Measurements from ENCODE around the gene CIB2. TPM values are rescaled to one million over a fixed set of nuclear protein-coding genes. Genes with fewer than 3 reads are reported as not detected.

The CIB2 gene
- total and polyA plus RNA-seq, 4 donors = 6.3 to 9.1 (median 7.7) TPM

DNA sequence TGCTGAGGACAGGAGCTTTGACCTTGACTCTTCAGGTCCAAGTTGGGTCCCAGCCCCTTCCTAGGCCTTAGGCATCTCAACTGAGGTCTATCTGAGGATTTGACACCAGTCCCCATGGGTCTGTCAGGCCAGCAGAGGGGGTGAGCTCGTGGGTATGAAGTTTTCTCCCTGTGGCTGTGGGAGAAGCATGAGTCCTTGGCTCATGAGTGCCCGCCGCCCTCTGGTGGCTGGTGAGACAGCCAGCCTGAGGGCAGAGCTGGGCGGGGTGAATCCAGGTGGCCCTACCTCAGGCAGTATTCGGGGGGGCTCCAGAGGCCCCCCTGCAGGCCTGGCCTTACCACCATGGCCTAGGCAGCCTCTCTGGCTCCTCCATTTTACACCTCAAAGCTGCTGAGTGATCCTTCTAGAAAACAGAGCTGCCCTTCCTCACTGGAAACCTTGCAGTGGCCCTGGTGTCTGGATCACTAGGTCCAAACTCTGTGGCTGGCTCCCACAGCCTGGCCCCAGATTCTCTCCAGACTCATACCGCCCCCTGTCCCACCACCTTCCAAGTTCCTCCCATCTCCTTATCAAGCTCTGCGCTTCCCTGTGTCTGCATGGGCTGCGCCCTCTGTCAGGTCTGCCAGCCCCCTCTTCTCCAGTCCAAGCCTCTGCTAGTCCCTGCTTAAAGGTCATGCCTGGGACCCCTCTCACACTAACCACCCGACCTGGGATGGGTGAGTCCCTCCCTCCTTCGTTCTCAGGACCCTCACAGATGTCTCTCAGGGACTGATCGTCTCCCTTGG lies 22.8 kb downstream of the CIB2 start:
- intact Hi-C loops (cut with DNase I) = loop anchor here (2.0 kb wide), 2 partner anchors 142 to 150 kb away; no protein-coding TSS in a partner anchor
- Histone ChIP-seq H3K27me3 (ENCODE audit: control insufficient read depth in 1 of 2, insufficient read depth in 2 of 2, low read length in 1 of 2) (no peaks in the 10 kb centered on the region), H3K27ac (ENCODE audit: low read depth in 1 of 2, low read length in 2 of 2) (no peak overlapping the region), H3K4me3 (ENCODE audit: low read length in 2 of 2) (no peak overlapping the region), H3K9me3 (ENCODE audit: control insufficient read depth, low read length) (no peaks in the 10 kb centered on the region), H3K36me3 (ENCODE audit: control insufficient read depth in 1 of 2, insufficient read depth in 2 of 2, low read length in 1 of 2) (no peaks in the 10 kb centered on the region), H3K4me1 (ENCODE audit: control insufficient read depth in 1 of 2, insufficient read depth in 2 of 2, low read length in 2 of 2) (no peaks in the 10 kb centered on the region)
- ATAC-seq (ENCODE audit: low FRiP score) = peak; percentile 88
- WGBS, 2 donors = 39 to 42% methylated on average over 11 of the region's 11 CpGs
- DNase-seq = peak; percentile 93 to 94

DNA sequence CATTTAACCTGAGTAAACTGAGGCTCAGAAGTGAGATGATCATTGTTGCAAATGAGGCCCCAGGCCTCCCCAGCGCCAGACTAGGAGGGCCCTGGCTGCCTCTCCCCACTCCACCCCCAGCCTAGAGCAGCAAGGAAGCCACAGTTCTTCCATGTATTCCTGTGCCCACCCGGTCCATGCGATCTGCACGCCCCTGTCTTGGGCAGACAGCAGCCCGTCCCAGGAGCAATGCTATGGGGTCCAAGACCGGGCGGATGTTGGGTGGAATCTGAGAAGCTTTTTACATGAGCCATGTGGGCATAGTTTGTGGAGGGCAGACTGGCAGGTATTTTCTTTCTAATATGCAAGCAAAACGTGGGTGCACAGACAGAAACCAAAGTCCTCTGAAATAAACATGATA lies 23.8 kb downstream of the CIB2 start:
- peak; percentile 23 to 63 for DNase-seq
- 95% methylated on average over 8 of the region's 8 CpGs for WGBS, 2 donors
- intact Hi-C loops (cut with DNase I) = no loop called here

DNA sequence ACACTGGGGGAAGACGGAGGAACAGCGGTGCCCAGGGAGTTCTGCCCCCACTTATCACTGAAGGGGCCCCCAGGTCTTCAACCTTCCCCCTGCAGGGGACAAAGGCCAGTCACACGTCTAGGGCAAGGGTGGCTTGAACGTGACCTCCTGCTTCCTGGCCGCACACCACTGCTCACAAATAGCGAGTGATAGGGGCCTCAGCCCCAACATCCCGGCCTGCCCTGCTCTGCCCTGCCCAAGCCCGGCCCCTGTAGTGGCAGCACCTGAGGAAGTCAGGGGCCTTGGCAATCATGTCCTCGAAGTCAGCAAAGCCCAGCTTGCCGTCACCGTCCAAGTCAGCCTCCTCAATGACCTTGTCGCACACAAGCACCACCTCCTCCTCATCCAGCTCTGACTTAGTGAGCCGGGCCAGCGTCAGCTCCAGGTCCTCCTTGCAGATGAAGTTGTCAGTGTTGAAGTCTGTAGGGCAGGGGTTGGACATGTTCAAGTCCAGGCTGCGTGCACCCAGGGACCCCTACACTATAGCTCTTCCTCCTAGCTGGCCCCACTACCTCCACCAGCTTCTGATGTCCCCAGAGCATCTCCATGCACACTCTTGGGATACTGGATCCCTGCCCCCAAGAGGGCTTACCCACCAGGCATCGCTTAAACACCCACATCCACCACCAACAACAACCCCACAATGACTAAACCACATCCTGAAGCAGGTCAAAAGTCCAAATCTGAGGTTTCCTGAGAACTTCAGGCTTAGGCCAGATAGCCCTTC lies 25.6 kb downstream of the CIB2 start:
- no peaks in the 10 kb centered on the region for H3K9me3 ChIP-seq (ENCODE audit: control insufficient read depth, low read length)
- H3K4me3 ChIP-seq (ENCODE audit: low read length in 2 of 2) = no peak overlapping the region
- no peaks in the 10 kb centered on the region for H3K36me3 ChIP-seq (ENCODE audit: control insufficient read depth in 1 of 2, insufficient read depth in 2 of 2, low read length in 1 of 2)
- ATAC-seq (ENCODE audit: low FRiP score) (no peak), DNase-seq (peak; percentile 19 to 64)
- 95% methylated on average over 16 of the region's 16 CpGs for WGBS, 2 donors
- H3K27me3 ChIP-seq (ENCODE audit: control insufficient read depth in 1 of 2, insufficient read depth in 2 of 2, low read length in 1 of 2) = no peaks in the 10 kb centered on the region
- H3K4me1 ChIP-seq (ENCODE audit: control insufficient read depth in 1 of 2, insufficient read depth in 2 of 2, low read length in 2 of 2) = no peaks in the 10 kb centered on the region
- intact Hi-C loops (cut with DNase I) = no loop called here
- H3K27ac ChIP-seq (ENCODE audit: low read depth in 1 of 2, low read length in 2 of 2) = no peak overlapping the region

More for the DNA sequence above, 23.8 kb downstream of the CIB2 start:
- H3K9me3 ChIP-seq (ENCODE audit: control insufficient read depth, low read length) = no peaks in the 10 kb centered on the region
- no peak for ATAC-seq (ENCODE audit: low FRiP score)
- H3K4me3 ChIP-seq (ENCODE audit: low read length in 2 of 2) = no peak overlapping the region
- no peaks in the 10 kb centered on the region for H3K27me3 ChIP-seq (ENCODE audit: control insufficient read depth in 1 of 2, insufficient read depth in 2 of 2, low read length in 1 of 2)
- H3K27ac ChIP-seq (ENCODE audit: low read depth in 1 of 2, low read length in 2 of 2) = no peak overlapping the region
- no peaks in the 10 kb centered on the region for H3K36me3 ChIP-seq (ENCODE audit: control insufficient read depth in 1 of 2, insufficient read depth in 2 of 2, low read length in 1 of 2)
- no peaks in the 10 kb centered on the region for H3K4me1 ChIP-seq (ENCODE audit: control insufficient read depth in 1 of 2, insufficient read depth in 2 of 2, low read length in 2 of 2)

DNA sequence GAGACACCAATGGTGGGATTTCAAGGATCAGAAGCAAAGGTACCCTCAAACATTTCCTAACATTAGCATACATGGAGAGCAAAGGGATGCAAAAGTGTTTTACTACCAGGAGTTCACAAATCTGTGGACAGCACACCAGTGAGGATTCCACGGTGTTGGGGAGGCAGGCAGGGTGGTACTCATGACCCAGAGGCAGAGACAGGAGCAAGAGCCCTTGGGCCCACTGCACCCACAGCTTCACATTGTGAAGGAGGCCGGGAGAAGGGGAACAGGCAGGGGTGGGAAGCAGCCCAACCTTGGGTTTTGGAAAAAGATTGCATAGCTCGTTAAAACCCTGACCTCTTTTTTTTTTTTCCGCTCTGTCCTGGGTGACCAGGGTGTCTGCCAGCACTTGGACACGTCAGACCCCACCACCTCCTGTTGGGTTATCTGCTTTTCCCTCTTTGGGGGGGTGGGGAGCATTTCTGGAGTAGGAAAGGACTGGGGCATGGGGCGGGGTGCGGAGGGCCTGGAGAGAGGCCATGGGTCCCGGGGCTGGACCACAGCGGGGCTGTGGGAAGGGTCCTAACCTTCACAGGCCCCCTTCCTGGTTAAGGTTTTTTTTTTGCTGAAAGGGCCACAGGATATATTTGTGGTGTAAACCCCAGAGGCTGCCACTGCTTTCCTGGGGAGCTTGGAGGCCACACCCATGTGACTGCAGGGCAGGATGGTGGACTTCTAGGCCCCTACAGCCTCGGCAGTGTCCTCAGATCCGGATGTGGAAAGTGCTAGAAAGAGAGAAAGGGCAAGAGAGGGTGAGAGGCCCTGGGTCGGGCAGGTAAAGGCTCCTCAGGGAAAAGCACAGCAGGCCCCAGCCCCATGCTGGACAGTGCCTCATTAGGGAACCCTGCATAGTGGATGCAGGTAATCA lies 26.4 kb downstream of the CIB2 start:
- Histone ChIP-seq H3K36me3 (ENCODE audit: control insufficient read depth in 1 of 2, insufficient read depth in 2 of 2, low read length in 1 of 2) (no peaks in the 10 kb centered on the region), H3K9me3 (ENCODE audit: control insufficient read depth, low read length) (no peaks in the 10 kb centered on the region), H3K4me3 (ENCODE audit: low read length in 2 of 2) (no peak overlapping the region), H3K4me1 (ENCODE audit: control insufficient read depth in 1 of 2, insufficient read depth in 2 of 2, low read length in 2 of 2) (no peaks in the 10 kb centered on the region), H3K27ac (ENCODE audit: low read depth in 1 of 2, low read length in 2 of 2) (no peak overlapping the region), H3K27me3 (ENCODE audit: control insufficient read depth in 1 of 2, insufficient read depth in 2 of 2, low read length in 1 of 2) (no peaks in the 10 kb centered on the region)
- intact Hi-C loops (cut with DNase I) = no loop called here
- DNase-seq = peak; percentile 30 to 41
- no peak for ATAC-seq (ENCODE audit: low FRiP score)
- WGBS, 2 donors = 88 to 93% methylated on average over 12 of the region's 12 CpGs

DNA sequence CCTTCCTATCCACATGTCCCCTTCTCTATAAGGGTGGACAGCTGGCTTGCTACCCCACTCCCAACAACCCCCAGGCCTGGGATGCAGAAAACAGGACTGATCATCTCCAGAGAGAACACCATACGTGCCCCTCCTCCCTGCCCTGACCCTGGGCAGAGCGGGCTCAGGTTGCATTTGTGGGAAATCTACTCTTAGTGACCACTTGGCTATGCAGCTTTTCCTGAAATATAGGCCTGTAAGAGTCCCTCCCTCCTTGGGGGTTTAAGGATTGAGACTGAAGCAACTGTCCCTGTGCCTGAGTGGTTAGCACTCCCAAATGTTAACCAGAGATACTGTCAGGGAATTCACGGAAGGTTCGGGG lies 27.1 kb downstream of the CIB2 start:
- no peak overlapping the region for H3K4me3 ChIP-seq (ENCODE audit: low read length in 2 of 2)
- no peak for ATAC-seq (ENCODE audit: low FRiP score)
- 95% methylated on average over 4 of the region's 4 CpGs for WGBS, 2 donors
- H3K4me1 ChIP-seq (ENCODE audit: control insufficient read depth in 1 of 2, insufficient read depth in 2 of 2, low read length in 2 of 2) = no peaks in the 10 kb centered on the region
- H3K27ac ChIP-seq (ENCODE audit: low read depth in 1 of 2, low read length in 2 of 2) = no peak overlapping the region
- peak in 1 of 2 donors; percentile 23 for DNase-seq
- H3K36me3 ChIP-seq (ENCODE audit: control insufficient read depth in 1 of 2, insufficient read depth in 2 of 2, low read length in 1 of 2) = no peaks in the 10 kb centered on the region
- no peaks in the 10 kb centered on the region for H3K27me3 ChIP-seq (ENCODE audit: control insufficient read depth in 1 of 2, insufficient read depth in 2 of 2, low read length in 1 of 2)
- no peaks in the 10 kb centered on the region for H3K9me3 ChIP-seq (ENCODE audit: control insufficient read depth, low read length)
- intact Hi-C loops (cut with DNase I) = no loop called here

DNA sequence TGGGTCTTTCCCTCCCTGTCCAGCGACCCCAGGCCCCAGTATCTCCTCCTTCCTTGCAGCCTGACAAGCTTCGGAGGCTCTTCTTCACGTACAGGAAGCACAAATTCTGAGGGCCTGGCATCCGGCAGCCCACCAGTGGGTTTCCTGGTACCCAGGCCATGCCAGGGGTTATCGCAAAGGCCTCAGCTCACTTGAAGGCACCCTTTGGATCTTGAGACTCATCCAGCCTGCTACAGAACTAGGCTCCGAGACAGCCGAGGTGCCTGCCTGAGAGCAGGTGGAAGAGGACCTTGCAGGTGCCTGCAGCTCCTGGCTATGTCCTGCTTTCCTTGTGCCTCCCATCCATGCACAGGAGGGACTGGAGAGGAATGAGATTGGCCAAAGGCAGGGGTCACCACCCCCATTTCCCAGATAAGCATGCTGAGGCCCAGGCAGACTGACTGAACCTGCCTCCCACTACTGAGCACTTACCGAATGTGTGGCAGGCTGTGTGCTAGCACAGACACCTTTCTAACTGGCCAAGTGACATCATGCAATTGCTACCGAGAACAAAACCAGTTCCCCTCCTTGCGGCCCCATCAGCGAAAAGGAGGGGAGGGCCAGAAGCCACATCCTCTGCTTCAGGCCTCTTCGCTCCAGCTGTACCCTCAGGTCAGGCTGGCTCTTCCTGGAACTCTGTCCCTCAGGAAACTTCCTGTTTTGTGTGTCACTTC lies 27.7 kb downstream of the CIB2 start:
- no peak overlapping the region for H3K4me3 ChIP-seq (ENCODE audit: low read length in 2 of 2)
- DNase-seq = peak; percentile 63 to 69
- no peaks in the 10 kb centered on the region for H3K4me1 ChIP-seq (ENCODE audit: control insufficient read depth in 1 of 2, insufficient read depth in 2 of 2, low read length in 2 of 2)
- intact Hi-C loops (cut with DNase I) = no loop called here
- H3K27me3 ChIP-seq (ENCODE audit: control insufficient read depth in 1 of 2, insufficient read depth in 2 of 2, low read length in 1 of 2) = no peaks in the 10 kb centered on the region
- 91% methylated on average over 12 of the region's 12 CpGs for WGBS, 2 donors
- no peaks in the 10 kb centered on the region for H3K36me3 ChIP-seq (ENCODE audit: control insufficient read depth in 1 of 2, insufficient read depth in 2 of 2, low read length in 1 of 2)
- ATAC-seq (ENCODE audit: low FRiP score) = no peak
- no peak overlapping the region for H3K27ac ChIP-seq (ENCODE audit: low read depth in 1 of 2, low read length in 2 of 2)
- no peaks in the 10 kb centered on the region for H3K9me3 ChIP-seq (ENCODE audit: control insufficient read depth, low read length)

DNA sequence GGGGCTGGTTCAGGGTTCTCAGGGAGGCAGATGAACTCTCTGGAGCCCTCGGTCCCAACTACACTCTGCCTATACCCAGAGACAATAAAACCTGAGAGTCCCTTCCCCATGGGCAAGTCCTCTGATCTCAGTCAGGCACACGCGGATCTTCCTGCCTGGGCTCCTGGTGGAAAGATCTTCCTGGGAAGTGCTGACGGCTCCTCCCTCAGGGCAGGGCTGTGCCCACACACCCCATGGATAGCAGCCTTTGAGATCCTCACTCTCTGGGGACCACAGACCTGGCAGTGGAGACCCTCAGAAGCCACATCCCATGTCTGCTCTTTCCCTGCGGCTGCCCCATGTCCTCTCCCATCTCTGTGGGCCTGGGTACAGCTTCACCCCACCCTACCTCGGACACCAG lies 28.5 kb downstream of the CIB2 start:
- Histone ChIP-seq H3K4me1 (ENCODE audit: control insufficient read depth in 1 of 2, insufficient read depth in 2 of 2, low read length in 2 of 2) (no peaks in the 10 kb centered on the region), H3K36me3 (ENCODE audit: control insufficient read depth in 1 of 2, insufficient read depth in 2 of 2, low read length in 1 of 2) (no peaks in the 10 kb centered on the region), H3K4me3 (ENCODE audit: low read length in 2 of 2) (no peak overlapping the region), H3K9me3 (ENCODE audit: control insufficient read depth, low read length) (no peaks in the 10 kb centered on the region), H3K27ac (ENCODE audit: low read depth in 1 of 2, low read length in 2 of 2) (no peak overlapping the region), H3K27me3 (ENCODE audit: control insufficient read depth in 1 of 2, insufficient read depth in 2 of 2, low read length in 1 of 2) (no peaks in the 10 kb centered on the region)
- WGBS, 2 donors = 89 to 92% methylated on average over 6 of the region's 6 CpGs
- intact Hi-C loops (cut with DNase I) = no loop called here
- ATAC-seq (ENCODE audit: low FRiP score) (no peak), DNase-seq (peak in 1 of 2 donors; percentile 15)

DNA sequence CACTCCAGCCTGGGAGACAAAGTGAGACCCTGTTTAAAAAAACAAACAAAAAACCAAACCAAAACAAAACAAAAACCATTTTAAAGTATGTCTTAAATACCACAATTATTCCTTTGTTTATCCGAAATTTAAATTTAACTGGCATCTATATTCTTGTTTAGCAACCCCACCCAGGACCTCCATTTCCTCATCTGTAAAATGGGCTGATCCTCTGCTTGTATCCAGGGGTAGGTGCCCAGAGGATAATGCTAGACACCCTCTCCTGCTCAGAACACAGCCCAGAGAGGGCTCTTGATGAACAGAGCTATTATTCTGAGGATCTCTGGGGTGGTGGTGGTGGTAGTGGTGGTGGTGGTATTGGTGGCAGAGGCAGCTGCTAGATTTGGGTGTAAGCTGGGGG lies 29.0 kb downstream of the CIB2 start:
- H3K36me3 ChIP-seq (ENCODE audit: control insufficient read depth in 1 of 2, insufficient read depth in 2 of 2, low read length in 1 of 2) = no peaks in the 10 kb centered on the region
- no peak overlapping the region for H3K4me3 ChIP-seq (ENCODE audit: low read length in 2 of 2)
- no peak for ATAC-seq (ENCODE audit: low FRiP score)
- no peaks in the 10 kb centered on the region for H3K4me1 ChIP-seq (ENCODE audit: control insufficient read depth in 1 of 2, insufficient read depth in 2 of 2, low read length in 2 of 2)
- H3K9me3 ChIP-seq (ENCODE audit: control insufficient read depth, low read length) = no peaks in the 10 kb centered on the region
- no peaks in the 10 kb centered on the region for H3K27me3 ChIP-seq (ENCODE audit: control insufficient read depth in 1 of 2, insufficient read depth in 2 of 2, low read length in 1 of 2)
- intact Hi-C loops (cut with DNase I) = no loop called here
- 89 to 93% methylated on average over 1 of the region's 1 CpG for WGBS, 2 donors
- peak; percentile 4 to 17 for DNase-seq
- H3K27ac ChIP-seq (ENCODE audit: low read depth in 1 of 2, low read length in 2 of 2) = no peak overlapping the region

Data from aorta (tissue), 5 donors.